GM12873 (cell line): ENCODE measurements around the gene KRTAP10-3.

Experiments used
- TF ChIP-seq, protein P1 (sequence below): IDR thresholded peaks from 2 replicates; pipeline ENCODE4 v1.5.1; 2012; ENCODE audit warnings: low read depth, mild to moderate bottlenecking, moderate library complexity, low read length, control low read depth; ENCODE audit not compliant: insufficient read depth; ENCODE audit errors: missing control alignments

Gene KRTAP10-3

GRCh38 chr21:44521301-44521927 is 37.2 kb downstream of the KRTAP10-3 start:
- TF ChIP-seq, protein P1, sequence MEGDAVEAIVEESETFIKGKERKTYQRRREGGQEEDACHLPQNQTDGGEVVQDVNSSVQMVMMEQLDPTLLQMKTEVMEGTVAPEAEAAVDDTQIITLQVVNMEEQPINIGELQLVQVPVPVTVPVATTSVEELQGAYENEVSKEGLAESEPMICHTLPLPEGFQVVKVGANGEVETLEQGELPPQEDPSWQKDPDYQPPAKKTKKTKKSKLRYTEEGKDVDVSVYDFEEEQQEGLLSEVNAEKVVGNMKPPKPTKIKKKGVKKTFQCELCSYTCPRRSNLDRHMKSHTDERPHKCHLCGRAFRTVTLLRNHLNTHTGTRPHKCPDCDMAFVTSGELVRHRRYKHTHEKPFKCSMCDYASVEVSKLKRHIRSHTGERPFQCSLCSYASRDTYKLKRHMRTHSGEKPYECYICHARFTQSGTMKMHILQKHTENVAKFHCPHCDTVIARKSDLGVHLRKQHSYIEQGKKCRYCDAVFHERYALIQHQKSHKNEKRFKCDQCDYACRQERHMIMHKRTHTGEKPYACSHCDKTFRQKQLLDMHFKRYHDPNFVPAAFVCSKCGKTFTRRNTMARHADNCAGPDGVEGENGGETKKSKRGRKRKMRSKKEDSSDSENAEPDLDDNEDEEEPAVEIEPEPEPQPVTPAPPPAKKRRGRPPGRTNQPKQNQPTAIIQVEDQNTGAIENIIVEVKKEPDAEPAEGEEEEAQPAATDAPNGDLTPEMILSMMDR: no peak

- TF ChIP-seq, protein P1: no peak
These were observed 38.0 kb downstream of the KRTAP10-3 start for GRCh38 chr21:44520326-44521300.

DNA sequence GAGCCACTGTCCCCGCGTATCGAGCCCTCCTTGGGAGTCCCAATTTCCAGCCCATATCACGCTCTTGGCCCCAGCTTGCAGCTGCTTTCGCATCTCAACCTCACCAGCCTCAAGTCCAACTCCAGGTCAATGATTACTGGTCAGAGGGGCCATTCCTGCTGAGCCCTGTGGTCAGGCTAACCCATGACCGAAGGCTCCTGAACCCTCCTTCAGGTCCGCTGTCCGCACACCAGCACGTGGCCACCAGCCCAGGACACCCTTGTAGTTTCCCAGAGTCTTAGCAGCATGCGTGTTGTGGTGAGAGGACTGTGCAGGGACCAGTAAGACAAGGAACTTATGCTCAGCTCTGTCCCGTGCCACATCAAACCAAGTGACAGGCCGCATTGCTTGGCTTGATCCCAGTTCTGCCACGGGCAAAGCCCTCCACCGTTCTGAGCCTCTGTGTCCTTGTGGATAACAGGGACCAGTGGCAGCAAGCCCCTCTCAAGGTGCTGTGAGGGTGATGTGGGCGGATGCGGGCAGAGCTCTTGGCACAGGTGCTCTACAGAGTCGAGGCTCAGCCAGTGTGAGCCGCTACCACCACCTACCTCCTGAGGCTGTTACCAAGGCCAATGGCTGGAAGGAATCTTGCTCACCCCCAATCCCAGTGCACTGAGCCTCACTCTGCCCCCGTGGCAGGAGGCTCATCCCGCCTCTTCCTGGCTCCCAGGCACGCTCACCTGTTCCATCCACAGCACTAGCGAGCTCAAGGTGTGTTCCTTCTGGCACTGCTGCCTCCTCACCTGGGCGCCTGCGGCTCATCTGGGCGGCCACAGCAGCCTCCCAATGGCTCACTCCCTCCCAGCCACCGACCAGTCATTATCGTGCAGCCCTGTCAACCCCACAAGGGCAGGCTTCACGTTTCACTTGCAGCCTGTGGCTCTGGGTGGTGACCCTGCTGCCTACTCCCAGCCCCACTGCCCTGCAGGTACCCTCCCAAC is 39.0 kb downstream of the KRTAP10-3 start:
- TF ChIP-seq, protein P1: no peak

GRCh38 chr21:44518686-44519085 is 39.9 kb downstream of the KRTAP10-3 start:
- TF ChIP-seq, protein P1: no peak

- TF ChIP-seq, protein P1: no peak
These were observed 41.3 kb downstream of the KRTAP10-3 start for GRCh38 chr21:44517175-44517899.

- TF ChIP-seq, protein P1: no peak
These were observed 41.8 kb downstream of the KRTAP10-3 start for GRCh38 chr21:44516828-44517174.
